ENCODE measurements around the gene TFAM.
"Not testable (repeated sequence)": the region's sequence is repeated elsewhere in the genome, so short reads cannot be mapped to it uniquely, and the experiment has no call there.

TFAM gene

DNA sequence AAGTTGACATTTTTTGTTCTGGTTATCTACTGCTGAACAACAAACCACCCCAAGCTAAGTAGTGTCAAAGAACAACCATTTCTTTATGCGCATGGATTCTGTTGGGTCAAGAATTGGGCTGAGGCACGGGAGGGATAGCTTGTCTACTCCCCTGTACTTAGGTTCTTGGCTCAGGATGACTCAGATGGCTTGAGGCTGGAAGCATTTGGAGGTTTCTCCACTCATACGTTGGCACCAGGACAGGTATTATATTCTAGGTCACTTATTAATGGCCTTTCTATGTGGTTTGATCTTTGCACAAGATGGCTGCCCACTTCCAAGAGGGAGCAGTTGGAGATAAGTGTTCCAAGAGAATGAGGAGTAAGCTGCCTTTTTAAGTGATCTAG is 11.8 kb upstream of the TFAM start:
- no peak for DNase-seq

DNA sequence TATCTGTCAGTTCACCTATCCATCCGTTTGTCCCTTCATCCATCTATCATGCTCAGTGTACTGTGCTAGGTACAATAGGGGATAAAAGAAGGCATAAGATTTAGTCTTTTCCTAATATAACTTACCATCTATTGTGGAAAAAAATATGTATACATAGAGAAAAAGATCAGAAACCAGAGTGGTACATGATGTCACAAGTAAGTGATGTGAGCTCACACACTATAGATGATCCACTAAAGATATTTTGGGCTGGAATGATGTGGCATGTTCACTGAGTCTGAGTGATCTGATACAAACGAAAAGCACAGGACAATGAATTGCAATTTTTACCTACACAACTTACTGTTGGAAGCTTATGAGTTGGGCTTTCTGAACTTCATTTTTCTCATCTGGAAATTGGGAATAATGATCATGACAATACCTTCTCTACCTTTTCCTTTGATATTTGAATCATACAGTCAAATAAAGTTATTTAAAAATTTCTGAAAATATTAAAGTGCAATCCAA is 2.7 kb upstream of the TFAM start:
- no peak for DNase-seq

DNA sequence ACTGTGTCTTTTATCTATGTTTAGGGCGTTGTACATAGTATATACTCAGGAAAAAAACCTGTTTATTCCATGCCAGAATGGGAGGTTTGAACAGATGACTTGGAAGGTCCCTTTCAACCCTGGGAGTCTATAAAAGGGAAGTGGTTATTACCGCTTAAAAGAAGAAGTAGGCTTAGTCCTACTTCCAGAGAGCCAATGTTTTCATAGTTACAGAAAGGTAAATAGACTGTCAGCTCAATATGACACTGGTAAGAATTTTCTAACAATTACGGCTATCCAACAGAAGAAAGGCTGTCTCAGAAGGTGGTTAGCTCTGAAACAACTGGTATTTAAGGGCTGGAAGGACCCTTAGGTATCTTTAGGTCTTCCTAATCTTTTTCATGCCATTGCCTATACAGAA is 1.1 kb upstream of the TFAM start:
- no peak for DNase-seq

DNA sequence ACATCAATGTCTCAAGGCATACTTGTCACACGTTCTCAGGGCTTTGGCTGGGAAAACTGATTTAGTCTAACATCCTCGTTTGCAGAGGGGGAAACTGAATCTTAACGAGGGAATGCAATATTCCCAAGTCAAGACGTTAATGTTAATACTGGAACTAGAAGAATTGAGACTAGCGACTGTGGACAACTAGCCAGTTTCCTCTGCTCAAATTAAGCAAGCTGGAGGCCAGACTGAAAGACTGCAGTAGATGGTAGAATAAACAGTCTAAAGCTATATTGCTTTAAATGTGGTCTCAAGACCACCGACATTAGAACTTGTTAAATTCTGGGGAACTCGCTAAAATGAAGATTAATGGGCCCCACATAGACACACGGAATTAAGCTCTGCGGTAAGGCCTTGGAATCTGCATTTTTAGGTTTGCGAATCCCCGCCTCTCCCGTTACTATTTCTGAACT is 639 bp upstream of the TFAM start:
- DNase-seq: no peak

GRCh38 chr10:58385784-58386112 is 538 bp downstream of the TFAM start:
- DNase-seq: no peak

DNA sequence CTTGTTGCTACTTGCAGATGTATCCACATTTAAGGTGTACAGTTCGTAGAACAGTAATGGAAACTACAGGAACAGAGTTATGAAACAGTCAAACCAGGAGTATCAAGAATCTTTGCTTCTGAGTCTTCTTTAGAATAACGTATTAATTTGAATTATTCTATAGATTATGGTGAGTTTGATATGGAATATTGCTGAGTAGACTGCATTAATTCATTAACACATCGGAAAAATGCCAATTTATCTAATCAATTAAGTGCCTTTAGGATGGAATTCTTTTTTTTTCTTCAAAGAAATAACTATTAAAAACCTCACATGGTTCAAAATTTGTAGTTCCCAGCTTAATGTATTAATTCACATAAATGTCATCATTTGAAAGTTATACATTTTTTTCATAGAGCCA is 3.8 kb downstream of the TFAM start:
- no peak for DNase-seq

GRCh38 chr10:58393317-58393716 is 8.1 kb downstream of the TFAM start:
- DNase-seq: no peak

DNA sequence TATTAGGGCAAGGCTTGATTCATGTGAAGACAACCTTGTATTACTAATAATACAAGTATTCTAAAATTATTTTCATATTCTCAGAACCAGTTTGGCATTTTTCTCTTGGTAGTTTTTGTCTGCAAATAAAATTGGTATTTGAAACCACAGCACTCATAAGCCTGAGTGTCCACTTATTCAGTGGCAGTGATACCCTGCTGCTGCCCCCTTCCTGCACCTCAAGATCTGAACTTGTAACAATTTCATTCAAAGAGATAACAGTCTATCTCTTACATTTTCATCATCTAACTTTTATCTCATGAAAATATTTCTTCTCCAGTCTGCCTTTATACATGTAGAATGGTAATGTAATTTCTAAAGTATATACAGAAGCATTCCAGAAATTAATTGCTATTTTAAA is 9.3 kb downstream of the TFAM start:
- DNase-seq: no peak

DNA sequence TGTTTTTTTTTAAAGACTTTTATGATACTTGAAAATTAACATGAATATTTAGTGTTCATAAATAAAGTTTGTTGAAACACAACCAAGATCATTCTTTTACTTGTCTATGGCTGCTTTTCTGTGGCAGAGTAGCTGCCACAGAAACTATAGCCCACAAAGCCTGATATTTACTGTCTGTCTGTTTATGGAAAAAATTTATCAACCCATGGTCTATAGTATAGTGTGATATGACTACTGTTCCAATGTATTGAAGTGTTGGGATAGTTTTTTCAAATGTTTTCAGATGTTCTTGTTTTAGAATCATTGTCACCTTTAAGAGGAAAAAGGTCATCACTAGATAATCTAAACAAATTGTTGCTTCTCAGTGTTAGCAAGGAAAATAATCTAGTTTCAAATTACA is 10.8 kb downstream of the TFAM start:
- no peak for DNase-seq

DNA sequence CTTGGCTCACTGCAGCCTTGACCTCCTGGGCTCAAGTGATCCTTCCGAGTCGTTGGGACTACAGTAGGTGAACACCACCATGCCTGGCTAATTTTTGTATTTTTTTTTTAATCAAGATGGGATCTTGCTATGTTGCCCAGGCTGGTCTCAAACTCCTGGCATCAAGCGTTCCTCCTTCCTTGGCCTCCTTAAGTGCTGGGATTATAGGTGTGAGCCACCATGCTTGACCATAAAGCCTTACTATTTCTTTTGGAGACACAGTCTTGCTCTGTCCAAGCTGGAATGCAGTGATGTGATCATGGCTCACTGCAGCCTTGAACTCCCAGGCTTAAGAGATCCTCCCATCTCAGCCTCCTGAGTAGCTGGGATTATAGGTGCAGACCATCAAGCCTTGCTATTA is 12.6 kb downstream of the TFAM start:
- no peak for DNase-seq

GRCh38 chr10:58399410-58399809 is 14.2 kb downstream of the TFAM start:
- no peak for DNase-seq

- no peak for DNase-seq
Observed at GRCh38 chr10:58400609-58401008, 15.4 kb downstream of the TFAM start.

GRCh38 chr10:58404001-58404400 is 18.8 kb downstream of the TFAM start:
- no peak for DNase-seq

DNA sequence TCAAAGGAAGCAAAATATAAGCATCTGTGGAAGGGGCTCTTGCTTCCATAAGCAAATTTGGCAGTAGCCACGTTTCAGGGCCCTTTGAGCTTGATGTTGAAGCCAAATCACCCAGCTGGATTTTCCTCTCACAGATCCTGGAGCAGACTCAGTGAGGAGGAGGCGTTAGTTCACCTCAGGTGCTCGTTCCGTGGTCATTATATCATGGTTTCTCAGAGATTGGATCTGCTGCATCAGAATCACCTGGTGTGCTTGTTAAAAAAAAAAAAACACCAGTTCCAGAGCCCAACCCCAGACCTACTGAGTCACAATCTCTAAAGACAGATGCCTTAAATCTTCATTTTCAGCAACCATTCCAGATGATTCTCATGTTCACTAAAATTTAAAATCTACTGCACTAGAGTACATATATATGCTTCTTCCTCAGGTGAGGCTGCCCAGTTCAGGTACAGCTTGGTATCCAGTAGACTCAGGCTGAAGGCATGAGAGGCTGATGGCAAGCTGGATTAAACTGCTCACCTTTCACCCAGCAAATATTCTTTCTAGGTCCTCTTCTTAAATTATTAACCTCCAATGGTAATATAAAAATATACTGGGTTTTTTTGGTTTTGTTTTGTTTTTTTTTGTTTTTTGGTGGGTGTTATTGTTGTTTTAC is 24.9 kb downstream of the TFAM start:
- DNase-seq: no peak

DNA sequence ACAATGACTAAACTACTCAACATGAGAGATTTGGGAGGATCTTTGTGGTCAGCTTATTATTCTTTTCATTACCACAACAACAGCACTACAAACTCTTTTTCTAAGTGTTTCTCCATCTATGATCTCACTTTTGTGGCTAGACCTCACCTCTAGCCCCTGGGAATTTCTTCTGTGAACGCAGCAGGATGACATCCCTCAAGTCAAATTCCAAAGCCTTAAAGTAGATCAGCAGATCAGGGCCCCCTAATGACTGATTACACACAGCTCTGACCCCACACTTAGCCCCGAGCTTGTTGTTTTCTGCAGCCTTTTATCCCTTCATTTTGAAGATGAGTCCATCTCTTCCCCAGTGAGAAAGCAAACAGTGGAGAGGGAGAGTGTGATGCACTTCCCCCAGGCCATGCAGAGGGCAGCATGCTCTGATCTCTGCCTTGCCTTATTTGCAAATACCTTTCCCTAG is 27.3 kb downstream of the TFAM start:
- no peak for DNase-seq

DNA sequence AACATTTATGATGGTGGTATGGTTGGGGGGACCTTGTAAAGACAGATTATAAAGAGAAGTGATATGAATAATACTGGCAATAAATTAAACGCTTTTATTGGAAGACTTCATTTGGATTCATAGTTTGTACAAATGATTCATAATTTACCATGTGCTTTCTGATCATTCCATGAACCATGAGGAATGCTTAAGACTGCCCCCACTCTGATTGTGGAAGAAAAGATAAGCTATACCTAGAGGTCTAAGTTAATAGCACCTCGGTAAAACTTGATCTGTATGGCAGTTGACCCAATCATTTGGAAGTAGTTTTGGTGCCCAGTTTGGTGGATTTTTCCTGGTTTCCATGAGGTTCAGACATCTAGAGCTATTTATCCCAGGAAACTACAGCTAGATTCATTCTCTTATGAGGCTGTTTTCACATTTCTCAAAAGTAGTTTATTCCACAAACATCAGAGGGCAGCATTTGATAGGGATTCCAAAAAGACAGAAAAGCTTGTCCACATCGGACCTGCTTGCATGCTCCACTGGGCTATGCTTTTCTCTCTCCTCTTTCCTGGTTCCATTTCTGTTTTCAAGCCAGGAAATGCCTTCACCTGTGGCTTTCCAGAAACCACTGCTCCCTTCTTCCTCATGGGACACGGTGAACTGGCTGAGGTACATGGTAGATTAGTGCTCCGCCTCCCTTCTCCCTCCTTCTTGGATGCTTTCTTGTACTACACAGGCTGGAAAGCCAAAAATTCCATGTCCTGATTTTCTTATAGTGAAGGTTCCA is 29.2 kb downstream of the TFAM start:
- DNase-seq: no peak

- no peak for DNase-seq
Observed at GRCh38 chr10:58415757-58416156, 30.5 kb downstream of the TFAM start.

- DNase-seq: not testable (repeated sequence)
Observed at GRCh38 chr10:58417902-58418301, 32.7 kb downstream of the TFAM start.

DNA sequence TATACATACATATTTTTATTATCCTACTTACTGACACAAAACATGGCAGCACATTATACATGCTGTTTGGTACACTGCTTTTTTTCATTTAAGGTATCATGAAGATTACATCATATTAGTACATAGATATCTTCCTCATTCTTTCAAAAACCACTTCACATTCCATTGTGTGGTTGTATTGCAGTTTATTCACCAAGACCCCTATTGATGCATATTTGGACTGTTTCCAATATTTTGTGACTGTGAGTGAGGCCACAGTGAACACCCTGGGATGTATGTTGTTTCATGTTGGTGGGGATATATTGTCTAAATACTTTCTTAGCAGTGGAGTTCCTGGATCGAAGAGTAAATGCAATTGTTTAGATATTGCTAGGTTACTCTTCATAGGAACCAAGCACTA is 39.0 kb downstream of the TFAM start:
- DNase-seq: no peak

DNA sequence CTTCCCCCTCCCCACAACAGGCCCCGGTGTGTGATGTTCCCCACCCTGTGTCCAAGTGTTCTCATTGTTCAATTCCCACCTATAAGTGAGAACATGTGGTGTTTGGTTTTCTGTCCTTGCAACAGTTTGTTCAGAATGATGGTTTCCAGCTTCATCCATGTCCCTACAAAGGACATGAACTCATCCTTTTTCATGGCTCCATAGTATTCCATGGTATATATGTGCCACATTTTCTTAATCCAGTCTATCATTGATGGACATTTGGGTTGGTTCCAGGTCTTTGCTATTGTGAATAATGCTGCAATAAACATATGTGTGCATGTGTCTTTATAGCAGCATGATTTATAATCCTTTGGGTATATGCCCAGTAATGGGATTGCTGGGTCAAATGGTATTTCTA is 43.2 kb downstream of the TFAM start:
- not testable (repeated sequence) for DNase-seq

DNA sequence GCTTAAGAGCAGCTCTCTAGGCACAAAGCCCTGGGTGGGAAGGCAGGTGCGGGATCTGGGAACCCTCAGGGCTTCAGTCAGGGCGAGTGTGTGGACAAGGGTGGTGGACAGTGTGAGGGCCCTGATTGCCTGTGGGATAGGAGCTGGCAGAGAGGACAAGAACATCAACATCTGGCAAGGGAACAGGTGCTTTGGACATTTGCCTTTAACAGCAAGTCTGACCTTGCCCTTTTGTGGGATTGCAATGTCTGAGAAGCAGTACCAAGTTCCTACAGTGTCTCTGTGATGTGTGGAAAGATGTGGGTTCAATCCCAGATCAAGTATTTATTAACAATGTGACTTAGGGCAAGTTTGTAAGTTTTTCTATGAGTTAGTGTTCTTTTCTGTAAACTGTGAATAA is 46.7 kb downstream of the TFAM start:
- no peak for DNase-seq

- DNase-seq: no peak
Observed at GRCh38 chr10:58433066-58433465, 47.9 kb downstream of the TFAM start.

GRCh38 chr10:58433571-58433970 is 48.4 kb downstream of the TFAM start:
- no peak for DNase-seq

GRCh38 chr10:58435297-58435985 is 50.2 kb downstream of the TFAM start:
- DNase-seq: no peak
